T-helper 22 cell (primary cell): ENCODE results near the gene TGM3.

Experiments used
- DNase-seq: peaks from one replicate; pipeline ENCODE4 v3.0.0-alpha.2; 2020; ENCODE audit warnings: low read depth

The TGM3 gene

DNA sequence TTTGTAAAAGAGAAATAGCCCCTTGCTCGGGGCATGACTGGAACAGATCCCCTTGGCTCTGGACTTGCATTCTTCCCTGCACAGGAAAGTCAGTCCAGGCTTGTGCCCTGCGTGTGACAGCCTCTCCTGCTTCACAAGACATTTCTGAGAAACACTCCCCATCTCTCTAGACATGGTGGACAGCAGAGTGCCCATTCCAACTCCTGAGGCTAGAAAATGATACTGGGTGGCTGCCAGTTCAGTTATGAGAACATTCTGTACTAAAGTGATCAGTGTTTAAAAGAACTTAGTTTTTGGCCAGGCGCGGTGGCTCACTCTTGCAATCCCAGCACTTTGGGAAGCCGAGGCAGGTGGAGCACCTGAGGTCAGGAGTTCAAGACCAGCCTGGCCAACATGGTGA lies 41.3 kb downstream of the TGM3 start:
- no peak for DNase-seq

GRCh38 chr20:2338411-2339066 lies 42.7 kb downstream of the TGM3 start:
- no peak for DNase-seq

- DNase-seq, result no peak
Measured at GRCh38 chr20:2340136-2340535, 44.3 kb downstream of the TGM3 start.

GRCh38 chr20:2340823-2341222 lies 45.0 kb downstream of the TGM3 start:
- no peak for DNase-seq

DNA sequence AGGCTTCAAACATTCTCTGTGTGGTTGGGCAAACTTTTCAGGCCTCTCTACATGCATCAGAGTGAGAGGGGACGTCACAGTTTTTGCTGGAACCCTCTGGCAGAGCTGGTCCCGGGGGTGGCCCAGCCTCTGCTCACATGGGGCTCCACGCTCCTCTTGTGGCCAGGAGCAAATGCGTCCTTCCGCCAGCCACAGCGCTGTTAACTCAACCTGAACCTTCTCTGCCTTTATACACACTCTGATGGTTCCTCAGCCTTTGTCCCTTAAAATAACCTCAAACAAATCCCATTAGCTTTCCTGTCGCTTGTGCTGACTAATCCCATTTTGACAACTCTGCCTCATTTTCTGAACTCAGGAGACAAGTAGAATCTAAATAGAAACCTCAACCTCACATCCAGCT lies 45.5 kb downstream of the TGM3 start:
- no peak for DNase-seq

DNA sequence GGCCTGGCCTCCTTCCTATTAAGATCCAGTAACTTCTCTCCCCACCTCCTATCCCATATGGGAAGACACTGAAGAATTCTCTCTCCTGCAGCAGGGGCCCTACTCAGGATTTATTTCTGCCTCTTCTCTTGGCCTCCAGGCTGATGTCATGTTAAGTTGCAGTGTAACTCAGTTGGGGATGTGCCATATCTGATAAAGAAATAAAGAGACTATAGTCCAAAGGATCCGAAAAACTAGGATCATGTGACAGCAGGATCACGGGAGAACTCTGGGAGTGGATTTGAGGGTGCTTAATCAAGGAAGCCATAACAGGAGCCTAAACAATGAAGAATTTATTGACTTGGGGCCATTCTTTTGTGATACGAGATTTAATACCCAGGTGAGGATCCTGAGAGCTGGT lies 46.4 kb downstream of the TGM3 start:
- DNase-seq, result no peak

GRCh38 chr20:2346188-2346587 lies 50.4 kb downstream of the TGM3 start:
- DNase-seq, result no peak

- DNase-seq, result no peak
Measured at GRCh38 chr20:2348336-2348735, 52.5 kb downstream of the TGM3 start.

DNA sequence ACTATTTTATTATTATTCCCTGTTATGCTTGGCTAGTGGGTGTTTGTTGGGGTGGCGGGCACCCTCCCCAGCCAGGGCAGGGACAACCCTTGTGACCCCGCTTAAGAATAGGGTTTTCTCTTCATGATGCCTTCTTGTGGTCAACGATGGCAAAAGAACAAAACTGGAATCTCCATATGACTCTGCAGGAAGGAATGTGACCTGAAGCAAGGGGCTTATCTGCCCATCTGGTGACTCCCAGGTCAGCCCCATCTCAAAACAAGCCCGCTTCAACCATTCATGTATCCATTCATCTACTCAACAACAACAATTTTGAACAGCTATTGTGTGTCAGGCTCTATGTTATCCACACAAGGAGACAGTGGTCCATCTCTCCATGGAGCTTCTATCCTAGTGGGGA lies 54.0 kb downstream of the TGM3 start:
- DNase-seq, result no peak

DNA sequence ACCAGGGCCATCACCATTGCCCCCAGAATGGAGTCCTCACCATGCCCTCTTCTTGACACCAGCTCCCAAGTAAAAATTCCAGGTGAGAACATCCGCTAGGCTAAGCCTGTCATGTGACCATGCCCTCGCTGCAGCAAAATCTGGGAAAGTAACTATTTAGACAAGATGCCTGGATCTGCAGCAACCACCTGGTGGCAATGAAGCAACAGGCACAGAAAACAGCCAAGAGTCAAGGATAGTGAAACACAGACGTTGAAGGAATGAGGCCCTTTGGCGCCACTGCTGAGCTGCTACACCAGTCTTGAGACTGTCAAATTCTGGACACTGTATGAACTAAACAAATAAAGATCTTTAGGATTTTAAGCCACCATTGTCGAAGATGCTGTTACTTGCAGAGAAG lies 54.8 kb downstream of the TGM3 start:
- DNase-seq, result no peak

- DNase-seq, result no peak
Measured at GRCh38 chr20:2353231-2353630, 57.4 kb downstream of the TGM3 start.

- no peak for DNase-seq
Measured at GRCh38 chr20:2357114-2357513, 61.3 kb downstream of the TGM3 start.

GRCh38 chr20:2358006-2358405 lies 62.2 kb downstream of the TGM3 start:
- DNase-seq, result no peak

DNA sequence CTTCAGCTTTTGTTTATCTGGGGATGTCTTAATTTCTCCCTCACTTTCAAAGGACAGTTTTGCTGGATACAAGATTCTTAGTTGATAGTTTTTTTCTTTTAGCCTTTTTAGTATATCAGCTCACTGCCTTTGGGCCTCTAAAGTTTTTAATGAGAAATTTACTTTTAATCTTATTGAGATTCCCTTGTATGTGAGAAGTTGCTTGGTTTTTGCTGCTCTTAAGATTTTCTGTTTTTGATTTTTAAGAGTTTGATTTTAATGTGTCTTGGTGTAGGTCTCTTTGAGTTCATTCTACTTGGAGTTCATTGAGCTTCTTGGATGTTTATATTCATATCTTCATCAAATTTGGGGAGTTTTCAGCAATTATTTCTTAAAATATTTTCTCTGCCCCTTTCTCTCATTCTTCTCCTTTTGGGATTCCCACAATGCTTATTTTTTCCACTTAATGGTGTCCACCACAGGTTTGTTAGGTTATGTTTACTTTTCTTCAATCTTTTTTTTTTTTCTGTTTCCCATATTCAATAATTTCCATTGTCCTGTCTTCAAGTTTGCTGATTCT lies 65.3 kb downstream of the TGM3 start:
- no peak for DNase-seq

- no peak for DNase-seq
Measured at GRCh38 chr20:2363187-2363586, 67.4 kb downstream of the TGM3 start.

- DNase-seq, result no peak
Measured at GRCh38 chr20:2363587-2363986, 67.8 kb downstream of the TGM3 start.

DNA sequence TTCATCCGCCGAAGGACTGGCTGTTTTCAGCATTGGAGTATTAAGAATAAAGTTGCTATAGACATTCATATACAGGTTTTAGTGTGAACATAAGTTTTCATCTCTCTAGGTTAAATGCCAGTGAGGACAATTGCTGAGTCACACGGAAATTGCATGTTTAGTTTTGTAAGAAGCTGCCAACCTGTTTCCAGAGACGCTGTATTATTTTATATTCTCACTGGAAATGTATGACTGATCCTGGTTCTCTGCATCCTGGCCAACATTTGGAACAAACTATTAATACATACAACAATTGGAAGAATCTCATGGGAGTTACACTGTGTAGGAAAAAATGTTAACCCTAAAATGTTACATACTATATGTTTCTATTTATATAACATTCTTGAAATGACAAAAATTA lies 68.2 kb downstream of the TGM3 start:
- no peak for DNase-seq

DNA sequence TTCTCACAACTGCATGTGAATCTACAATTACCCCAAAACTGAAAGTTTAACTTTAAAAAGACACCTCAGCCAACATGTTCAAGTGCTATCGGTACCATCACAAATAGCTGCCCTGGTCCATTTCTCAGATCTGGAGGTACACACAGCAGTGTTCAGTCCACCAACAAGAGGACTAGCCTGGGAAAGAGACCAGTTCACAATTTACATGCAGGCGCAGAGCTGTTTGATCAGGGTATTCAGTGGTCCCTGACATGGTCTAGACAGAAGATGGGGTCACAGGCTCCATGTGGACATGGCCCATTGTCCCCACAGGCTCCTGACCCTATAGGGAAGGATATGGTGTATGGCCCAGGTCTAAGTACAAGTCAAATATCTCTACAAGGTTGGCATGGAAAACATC lies 69.3 kb downstream of the TGM3 start:
- DNase-seq, result no peak

GRCh38 chr20:2365666-2366065 lies 69.9 kb downstream of the TGM3 start:
- DNase-seq, result no peak

DNA sequence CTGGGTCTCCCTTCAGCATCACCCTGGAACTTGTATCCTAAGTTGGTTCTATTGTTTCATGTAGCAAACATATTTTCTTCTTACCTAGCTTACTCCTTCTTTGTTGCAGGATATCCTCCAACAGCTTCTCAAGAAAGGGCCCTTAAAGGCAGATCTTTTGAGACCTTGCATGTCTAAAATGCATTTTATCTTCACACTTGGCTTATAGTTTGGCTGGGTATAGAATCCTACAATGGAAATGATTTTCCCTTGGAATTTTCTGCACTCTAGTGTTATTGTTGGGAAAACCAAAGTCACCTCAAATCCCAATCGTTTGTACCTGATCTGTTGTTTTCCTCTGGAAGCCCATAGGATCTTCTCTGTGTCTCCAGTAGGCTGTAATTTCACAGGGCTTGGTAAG lies 72.8 kb downstream of the TGM3 start:
- no peak for DNase-seq

DNA sequence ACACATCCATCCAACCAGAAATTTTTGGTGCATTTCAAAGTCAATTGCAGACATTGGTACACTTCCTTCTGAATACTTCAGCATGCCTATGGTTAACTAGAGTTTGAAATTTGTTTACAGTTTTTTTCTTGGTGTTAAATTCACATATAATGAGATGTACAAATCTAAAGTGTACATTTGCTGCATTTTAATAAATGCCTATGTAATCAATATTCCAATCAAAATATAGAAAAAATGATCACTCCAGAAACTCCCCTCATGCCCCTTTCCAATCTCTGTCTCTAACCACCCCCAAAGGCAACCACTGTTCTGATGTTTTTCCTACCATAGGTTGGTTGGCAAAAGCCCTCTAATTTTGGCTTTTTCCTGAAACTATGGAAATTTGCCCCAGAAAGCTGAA lies 77.3 kb downstream of the TGM3 start:
- no peak for DNase-seq

GRCh38 chr20:2374346-2375125 lies 78.7 kb downstream of the TGM3 start:
- DNase-seq, result no peak

- no peak for DNase-seq
Measured at GRCh38 chr20:2378893-2379292, 83.1 kb downstream of the TGM3 start.
